Left kidney (tissue), 2 donors: ENCODE data around the gene RNASE4. TPM values are rescaled to one million over a fixed set of nuclear protein-coding genes. Genes with fewer than 3 reads are reported as not detected.

Experiments used
- DNase-seq: peaks from one replicate; pipeline ENCODE4 v3.0.0-alpha.2; 2013
- polyA plus RNA-seq: library from polyadenylated mRNA; unstranded; fragments of 120-200 nt; gene quantifications from one replicate; pipeline ENCODE4 v1.2.1, GENCODE V29; 2013; ENCODE audit not compliant: insufficient read length

Gene RNASE4
- polyA plus RNA-seq, 1 donor: 1.0 TPM

DNA sequence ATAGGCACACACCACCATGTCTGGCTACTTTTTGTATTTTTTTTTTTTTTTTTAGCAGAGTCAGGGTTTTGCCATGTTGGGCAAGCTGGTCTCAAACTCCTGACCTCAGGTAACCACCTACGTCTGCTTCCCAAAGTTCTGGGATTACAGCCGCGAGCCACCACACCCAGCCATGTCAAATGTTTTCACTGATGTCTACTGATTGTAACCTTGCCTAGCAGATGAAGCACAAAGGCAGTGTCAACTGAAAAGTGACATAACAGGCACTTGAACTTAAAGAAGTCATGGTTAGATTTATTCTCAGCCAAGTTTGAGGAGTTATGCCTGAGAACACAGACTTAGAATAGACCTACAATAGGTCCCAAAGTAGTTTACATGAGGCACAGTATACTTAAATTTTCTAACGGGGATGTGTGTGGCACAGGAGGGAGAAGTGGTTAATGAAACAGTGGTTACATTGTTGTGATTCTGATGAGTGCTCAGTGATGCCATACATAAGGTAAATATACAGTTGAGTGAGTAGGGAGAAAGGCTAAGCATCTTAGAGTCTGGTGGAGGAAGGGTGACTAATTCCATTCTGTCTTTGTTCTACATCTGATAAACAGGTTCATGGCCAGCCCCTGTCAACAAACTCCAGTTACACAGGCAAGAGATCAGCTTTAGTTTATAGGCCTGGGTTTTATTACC, 12.6 kb upstream of the RNASE4 start:
- no peak for DNase-seq

DNA sequence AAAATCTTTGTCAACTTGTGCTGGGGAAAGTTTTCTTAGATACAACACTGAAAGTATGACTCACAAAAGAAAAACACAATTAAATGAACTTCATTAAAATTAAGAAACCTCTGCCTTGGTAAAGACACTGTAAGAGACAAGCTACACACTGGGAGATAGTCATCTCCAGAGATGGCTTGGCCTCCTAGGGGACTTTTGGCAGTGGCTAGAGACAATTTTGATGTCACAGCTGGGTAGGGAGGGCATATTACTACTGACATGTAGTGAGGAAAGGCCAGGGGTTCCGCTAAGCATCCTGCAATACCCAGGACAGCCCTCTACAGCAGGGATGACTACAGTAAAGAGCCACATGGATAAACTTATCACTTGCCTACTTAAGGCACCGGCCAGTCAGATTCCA, 8.7 kb upstream of the RNASE4 start:
- no peak for DNase-seq

DNA sequence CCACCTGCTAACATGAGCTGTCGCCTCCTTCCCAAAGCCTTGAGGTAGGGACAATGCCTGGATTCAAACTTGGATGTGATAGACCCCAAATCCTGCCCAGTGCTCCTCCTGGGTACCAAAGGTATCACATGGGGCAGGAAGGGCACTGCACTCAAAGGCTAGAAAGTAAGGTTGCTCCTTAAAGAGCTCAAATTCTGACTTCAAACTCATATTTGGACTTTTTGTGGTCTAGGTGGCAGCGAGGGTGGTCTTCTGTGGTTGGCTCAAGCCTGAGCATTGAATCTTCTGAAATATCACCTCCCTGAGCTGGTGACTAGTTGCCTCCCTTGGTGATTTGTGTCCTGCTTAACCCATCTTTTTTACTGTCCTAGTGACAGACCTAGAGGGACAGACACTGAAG, 8.3 kb upstream of the RNASE4 start:
- DNase-seq: no peak

DNA sequence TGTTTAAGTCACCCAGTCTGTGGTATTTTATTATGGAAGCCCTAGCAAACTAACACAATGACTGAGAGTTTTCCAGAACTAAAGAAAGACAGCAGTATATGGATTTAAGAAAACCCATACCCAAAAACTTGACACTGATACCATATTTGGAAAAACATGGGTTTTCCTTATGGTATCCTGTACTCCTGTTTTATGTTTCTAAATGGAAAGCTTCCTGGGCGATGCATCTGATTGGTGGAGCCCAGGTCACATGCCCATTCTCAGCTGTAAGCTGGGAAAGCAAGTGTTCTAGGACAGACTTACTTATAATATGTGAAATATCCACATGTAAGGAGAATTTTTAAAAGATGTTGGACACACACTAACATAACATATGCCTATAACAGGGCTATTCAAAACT, 4.5 kb upstream of the RNASE4 start:
- DNase-seq: peak; percentile 17

DNA sequence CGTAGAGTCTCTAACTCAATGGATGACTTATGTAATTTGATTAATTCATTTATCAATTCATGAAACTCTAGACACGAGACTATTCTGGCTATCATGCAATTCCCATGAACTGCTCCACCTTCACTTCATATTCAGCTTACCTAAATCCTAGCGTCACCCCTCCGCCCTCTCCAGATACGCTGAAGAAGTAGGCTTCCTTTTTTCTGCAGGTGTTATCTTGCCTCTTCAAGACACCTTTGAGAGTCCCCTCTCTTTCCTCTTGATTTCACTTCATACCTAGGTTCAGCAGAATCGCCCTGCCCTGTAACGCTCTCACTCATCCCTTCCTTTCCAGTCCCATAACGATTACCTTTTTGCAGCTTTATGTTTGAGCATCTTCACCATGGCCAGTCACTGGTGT, 4.0 kb upstream of the RNASE4 start:
- no peak for DNase-seq

DNA sequence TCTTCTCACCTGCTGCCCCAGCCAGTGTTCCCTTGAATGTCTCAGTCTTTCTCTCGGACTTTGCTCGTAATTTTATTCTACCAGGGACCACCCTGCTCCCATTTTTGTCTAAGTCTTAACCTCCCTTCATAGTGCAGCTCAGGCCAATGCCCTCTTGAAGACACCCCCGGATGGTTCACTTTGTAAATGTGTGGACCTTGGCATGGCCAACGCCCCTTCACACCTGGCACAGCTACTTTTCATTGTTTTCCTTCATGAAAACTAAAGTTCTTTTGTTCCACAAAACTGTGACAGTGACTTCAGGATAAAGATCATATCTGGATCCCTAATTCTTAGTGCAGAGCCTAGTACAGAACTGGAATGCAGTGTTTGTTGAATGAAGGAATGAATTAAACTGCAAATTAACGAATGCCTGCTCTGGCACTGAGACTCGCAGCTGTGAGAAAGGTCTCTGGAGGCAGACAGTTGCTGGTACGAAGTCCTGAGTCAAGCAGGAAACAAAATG, 3.5 kb upstream of the RNASE4 start:
- no peak for DNase-seq

DNA sequence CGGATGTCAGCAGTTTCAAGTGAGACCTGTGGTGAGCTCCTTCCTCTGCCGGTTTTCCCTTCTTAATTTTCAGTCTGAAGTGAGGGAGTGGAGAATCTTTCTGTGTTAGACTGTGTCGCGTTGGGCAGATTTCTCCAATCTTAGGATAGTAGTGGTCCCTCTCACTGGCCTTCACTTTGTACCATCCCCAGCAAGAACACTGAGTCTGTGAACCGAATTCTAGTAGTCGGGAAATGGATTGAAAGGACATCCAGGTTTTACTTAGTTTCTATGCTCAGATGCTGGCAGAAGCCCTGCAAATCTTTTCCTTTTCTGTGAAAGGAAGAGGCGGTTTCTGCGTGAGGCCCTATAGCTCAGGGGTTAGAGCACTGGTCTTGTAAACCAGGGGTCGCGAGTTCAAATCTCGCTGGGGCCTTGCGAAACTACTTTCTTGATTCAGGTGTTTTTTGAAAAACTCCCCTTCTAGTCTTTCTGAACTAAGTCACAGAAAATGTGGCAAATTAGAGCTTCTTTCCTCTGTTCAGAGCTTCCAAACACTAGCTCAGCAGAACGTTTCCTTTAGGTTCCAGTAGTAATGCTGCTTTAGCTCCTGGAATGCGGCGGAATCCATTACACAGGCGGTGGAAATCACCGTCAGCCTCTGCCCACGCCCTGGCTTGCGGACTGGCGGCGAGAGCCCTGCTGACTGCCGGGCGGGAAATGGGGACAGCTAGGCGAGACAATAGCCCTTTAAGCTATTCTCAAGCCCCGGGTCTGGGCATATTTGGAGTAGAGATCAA, 2.8 kb upstream of the RNASE4 start:
- peak; percentile 88 for DNase-seq

DNA sequence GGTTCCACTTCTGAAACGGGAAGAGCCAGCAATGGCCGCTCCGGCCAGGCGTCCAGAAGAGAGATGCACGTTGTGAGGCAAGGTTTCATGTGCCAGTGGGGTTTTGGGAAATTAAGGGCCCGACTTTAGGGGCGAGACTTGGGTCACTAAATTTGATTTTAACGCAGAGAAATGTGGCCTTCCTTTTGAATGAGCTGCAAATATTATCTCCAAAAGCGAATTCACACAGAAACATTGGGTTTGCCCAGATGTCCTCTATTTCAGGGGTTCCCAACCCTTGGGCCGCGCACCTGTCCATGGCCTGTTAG, 2.3 kb upstream of the RNASE4 start:
- no peak for DNase-seq

DNA sequence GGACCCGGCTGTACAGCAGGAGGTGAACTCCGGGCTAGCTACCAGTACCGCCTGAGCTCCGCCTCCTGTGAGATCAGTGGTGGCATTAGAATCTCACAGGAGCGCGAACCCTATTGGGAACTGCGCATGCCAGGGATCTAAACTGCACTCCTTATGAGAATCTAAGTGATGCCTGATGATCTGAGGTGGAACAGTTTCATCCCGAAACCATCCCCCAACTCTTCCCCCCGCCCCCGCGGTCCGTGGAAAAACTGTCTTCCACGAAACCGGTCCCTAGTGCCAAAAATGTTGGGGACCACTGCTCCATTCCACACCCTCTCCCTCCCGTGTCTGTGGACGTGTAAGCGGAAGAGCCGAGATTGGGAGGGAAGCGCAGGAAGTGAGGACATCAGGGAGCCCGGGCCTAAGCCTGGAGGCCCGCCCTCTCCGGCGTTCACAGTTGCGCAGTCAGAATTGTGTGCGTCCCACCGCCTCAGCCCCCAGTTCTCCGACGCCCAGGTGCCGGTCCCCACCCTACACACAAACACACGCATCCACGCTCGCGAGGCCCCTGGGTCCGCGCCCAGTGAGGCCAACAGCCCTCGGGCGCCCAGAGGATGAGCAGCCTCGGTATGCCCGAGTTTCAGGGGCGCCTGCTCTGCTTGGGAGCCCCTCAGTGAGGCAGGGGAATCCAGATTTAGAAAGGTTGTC, 1.8 kb upstream of the RNASE4 start:
- peak; percentile 93 for DNase-seq

DNA sequence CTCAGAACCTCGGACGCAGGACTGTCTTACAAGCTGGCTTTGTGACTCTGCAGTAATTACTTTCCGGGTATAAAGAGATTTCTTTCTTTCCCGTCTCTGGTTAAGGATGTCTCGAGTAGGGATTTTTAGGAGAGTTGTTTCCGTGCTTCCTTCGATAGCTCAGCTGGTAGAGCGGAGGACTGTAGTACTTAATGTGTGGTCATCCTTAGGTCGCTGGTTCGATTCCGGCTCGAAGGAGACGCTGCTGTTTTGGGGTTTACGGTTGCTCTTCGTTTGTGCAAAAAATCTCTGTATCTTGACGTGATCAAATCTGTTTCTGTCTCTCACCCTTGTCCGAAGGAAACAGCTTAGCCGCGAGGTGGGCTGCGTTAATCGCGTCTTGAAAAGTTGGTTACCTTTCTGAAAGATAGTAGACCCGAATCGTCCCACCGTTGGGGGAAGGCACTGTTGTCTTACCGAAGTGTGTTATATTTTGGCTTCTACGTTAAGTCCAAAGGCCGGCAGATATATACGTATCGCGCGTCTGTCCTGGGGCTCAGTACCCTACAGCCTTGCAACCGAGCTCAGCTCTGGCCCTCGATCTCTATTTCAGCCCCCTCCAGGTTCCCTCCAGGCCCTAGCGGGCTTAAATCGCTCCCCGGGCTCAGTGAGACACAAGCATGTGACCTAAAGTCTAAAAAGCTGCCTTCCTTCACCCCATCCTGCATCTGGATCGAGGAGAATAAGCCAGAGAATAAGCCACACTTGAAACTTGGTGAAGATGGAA, 1.1 kb upstream of the RNASE4 start:
- DNase-seq: peak; percentile 91

DNA sequence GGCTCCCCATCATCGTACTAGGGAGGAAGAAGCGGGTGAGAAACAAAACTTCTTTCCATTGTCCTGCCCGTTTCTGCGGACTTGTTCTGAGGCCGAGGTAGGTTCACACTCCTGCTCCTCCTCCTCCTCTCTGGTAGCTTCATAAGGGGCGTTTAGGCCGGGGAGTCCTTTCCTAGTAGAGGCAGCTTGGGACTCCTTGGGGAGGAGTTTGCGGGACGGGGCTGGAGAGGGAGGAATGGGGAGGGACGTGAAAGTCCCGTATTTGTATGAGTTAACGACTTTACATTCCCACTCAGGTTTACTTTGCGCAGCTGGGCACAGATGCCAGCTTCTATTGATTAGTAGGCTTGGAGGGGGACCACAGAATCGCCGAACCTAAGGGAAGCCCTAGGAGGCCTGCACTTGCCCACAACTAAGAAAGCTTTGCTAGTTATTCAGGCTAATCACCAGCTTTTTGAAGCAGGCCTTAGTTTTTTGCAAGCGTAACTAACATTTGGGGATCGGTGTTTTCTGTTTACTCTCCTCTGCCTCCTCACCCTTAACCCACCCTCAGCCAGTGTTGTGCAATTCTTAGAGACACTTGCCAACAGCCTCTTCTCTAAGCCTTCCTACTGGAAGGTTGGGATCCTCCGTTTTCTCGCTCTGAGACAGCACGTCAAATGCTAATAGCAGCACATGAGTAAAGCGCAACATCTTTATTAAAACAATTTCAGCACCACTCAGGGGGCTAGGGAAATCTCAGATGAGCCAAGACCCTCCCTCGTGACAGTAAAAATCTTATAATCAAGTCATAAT, 499 bp downstream of the RNASE4 start:
- DNase-seq: peak; percentile 53

DNA sequence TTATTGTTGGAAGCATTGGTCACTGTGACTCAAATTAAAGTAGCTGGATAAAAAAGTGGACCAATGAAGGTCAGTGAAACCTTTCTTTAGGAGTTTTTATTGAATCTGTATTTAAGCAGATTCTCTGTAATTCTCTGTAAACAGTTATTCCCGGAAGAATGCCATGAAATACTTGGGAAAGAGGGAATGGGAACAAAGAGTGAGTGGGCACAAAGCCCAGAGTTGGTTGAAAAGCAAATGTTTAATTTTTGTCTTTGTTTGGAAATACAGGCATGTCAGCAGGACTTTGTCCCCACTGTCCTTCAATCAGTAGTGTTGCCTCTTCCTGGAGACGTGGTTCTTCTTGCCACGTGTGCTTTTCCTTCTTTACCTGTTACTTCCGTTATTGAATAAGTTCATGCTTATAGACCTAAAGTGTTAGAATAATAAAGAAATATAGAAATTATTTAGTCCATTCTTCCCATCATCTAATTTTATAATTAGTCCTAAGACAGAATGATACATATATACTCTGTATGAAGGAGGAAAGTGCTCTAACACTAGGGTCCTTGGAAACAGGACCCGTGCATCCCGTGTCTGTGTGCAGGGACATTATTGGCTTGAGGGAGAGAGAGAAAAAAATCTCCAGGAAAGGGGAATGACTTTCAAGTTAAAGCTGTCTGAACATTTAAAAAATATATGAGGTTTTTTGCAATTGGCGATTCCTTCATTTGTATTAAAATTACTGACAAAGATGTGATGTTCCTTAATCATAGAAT, 2.2 kb downstream of the RNASE4 start:
- DNase-seq: no peak

DNA sequence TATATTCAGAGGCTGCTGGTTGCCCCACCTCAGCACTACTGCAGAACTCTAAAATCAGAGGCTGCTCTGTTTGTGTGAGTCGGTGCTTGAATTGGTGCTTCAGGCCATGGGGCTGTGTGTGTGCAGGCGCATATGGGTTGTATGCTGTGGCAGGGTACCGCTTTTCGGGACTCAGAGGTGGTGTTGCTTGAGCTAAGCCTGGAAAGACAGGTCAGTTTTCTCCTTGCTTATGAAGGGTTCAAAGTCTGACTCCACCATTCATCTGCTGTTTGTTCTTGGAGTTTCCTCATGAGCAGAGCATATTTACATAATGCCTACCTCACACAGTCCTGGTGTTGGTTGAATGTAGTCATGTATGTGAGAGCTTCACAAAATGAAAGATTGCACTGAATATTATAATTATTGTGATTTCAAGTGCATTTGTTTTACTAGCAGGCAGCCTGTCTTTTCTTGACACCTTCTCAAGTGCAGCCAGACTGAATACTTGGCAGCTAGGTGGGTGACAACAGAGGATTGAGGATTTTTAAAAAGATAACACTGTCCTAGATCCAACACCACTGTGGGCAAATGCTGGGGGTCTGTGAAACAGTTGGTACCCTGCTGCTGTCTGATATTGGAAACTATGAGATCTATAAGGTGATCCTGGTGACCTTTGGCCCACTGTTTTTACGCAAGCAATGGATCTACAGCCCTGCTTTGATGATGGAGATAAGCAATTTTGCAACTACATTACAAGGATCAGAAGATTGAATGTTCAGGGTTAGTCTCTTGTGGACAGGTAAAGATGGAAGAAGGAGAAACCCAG, 3.2 kb downstream of the RNASE4 start:
- no peak for DNase-seq

DNA sequence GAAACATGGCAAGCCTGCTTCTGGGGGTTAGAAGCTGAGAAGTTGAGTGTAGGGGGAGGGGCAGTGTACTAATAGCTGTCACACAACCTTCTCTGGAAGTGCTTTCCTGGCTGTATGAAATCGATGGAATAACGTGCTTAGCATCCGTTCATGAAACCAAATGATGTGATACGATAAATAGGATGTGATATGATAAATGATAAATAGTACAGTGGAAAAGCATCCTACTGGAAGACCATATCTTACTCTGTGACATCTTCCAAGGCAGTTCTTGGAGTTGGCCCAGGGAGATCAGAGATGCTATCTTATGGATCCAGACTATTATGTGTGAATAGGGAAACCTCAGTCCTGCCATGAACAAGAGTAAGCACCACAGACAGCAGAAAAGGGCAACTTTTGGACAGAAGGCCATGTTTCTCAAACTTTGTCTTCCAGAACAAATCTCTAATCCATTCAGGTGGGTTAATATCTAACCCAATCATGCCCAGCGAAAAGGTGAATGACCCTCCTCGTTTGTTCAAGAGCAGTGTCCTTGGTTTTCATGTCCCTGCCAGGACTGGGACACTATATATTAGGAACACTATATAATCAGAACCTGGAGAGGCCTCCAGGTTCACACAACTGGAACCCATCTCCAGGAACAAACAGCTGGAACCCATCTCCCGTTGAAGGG, 3.9 kb downstream of the RNASE4 start, which contains the start of gene ANG:
TSS of gene ANG (plus strand) at position 598 of the 673 bp plus-strand sequence. CDS start 4,801 bp downstream, outside the sequence.
- no peak for DNase-seq

DNA sequence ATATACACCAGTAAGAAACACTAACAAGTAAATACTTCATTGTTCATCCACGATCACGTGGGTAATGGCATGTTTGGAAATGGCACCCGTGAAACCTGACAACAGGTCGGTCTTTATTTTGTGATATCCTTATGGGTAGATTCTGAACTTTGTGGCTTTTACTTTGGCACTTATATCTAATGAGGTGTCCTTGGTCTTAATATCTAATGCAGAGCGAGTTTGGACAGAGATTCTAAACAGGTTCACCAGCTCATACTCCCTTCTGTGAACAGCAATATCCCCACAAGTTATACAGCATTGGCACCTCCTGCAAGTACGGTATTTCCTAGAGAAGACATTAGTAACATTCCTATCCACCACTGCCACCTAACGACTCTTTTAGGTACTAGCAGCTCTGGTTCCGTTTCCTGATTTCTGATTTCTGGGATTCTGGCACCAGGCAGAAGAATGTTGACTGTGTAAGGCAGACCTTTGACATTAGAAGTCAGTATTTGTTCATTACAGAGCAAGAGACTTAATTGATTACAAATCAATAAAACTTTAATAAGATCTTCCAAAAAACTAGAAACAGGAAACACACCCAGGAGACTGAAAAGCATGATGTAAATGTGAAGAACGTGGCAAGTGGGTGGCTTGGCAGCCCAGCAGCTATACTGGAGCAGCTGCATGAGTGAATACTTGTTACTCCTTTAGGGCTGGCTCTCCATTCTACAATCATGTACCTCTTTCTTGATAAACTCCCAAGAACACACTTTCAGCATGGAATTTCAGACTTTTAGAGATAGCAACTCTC, 6.7 kb downstream of the RNASE4 start:
- DNase-seq: peak; percentile 79

DNA sequence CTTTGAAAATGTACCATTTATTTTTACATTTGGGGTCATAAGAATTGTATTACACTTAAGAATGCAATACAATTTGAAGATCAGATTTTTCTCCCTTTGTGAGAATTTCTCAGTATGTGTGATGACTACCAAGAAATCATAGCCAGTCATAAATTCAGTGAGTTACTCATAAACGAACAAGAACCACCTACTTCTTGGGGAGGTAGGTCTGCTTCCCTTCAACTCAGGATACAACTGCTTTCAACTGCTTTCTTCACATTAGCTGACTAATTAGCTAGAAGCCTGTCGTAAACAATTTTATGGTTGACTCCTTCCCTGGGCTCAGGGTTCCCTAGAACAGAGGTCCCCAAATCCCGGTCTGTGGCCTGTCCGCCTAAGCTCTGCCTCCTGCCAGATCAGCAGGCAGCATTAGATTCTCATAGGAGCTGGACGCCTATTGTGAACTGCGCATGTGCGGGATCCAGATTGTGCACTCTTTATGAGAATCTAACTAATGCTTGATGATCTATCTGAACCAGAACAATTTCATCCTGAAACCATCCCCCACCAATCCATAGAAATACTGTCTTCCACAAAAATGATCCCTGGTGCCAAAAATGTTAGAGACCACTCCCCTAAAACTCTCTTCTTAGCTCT, 7.9 kb downstream of the RNASE4 start:
- no peak for DNase-seq

DNA sequence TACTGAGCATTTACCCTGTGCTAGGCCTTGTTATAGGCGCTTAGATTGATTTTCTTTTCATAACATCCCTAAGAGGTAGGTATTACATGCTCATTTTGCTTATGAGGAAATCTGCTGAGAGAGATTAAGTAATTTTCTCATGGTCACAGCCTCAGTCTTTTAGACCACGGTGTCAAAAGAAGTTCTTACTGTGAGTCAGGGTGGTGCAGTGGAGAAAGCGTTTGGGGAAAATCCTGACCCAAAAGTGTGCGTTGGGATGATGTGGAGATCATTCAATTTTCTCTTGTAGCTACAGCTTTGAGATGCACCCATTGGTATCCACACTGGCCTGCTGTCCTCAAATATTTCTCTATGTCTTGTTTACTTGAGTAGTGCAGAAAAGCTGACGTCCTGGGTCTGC, 12.4 kb downstream of the RNASE4 start:
- DNase-seq: no peak
